Glomerular visceral epithelial cell (primary cell): ENCODE data around the gene OR2T6.
A peak's percentile ranks its signal among the peaks of the same experiment; 100 is the strongest.
"Not testable (repeated sequence)": the region's sequence is repeated elsewhere in the genome, so short reads cannot be mapped to it uniquely, and the experiment has no call there.

Source experiments
- DNase-seq: peaks from one replicate; pipeline ENCODE4 v3.0.0-alpha.2; 2016; ENCODE audit errors: extremely low spot score

OR2T6 gene

GRCh38 chr1:248375446-248375845 is at the start of gene OR2T6:
Gene OR2T6 (plus strand): TSS chr1:248375746. CDS start chr1:248387609, 11,863 bp downstream.
- DNase-seq, result no peak

DNA sequence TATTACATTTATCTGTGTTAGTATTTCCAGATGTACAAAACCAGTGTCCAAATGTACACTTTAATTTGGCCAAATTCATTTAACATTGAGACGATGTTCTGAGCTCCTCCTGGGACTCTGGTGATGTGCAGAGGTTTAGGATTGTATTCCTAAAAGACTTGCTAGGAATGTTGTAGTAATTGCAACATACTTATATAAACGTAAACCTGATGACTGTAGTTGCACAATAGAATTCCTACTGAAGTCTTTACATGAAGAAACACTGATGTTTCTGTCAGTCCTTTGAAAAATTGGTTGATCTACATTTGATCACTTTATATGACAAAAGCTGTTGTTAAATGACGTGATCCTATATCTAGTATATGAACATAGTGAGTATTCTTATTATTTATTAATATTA is 32.1 kb upstream of the OR2T6 start:
- DNase-seq, result no peak

GRCh38 chr1:248348475-248348874 is 27.1 kb upstream of the OR2T6 start, which contains the start of gene OR14C36:
Gene OR14C36 (plus strand): TSS chr1:248348775. CDS start chr1:248348775, 0 bp downstream.
- no peak for DNase-seq

- no peak for DNase-seq
Observed at GRCh38 chr1:248359415-248359814, 16.1 kb upstream of the OR2T6 start.

GRCh38 chr1:248361121-248361715 is 14.3 kb upstream of the OR2T6 start, which contains the start of gene OR2T4:
Gene OR2T4 (plus strand): TSS chr1:248361665. CDS start chr1:248361665, 0 bp downstream.
- DNase-seq, result no peak

- no peak for DNase-seq
Observed at GRCh38 chr1:248366609-248367008, 8.9 kb upstream of the OR2T6 start.

- DNase-seq, result no peak
Observed at GRCh38 chr1:248372394-248372793, 3.2 kb upstream of the OR2T6 start.

DNA sequence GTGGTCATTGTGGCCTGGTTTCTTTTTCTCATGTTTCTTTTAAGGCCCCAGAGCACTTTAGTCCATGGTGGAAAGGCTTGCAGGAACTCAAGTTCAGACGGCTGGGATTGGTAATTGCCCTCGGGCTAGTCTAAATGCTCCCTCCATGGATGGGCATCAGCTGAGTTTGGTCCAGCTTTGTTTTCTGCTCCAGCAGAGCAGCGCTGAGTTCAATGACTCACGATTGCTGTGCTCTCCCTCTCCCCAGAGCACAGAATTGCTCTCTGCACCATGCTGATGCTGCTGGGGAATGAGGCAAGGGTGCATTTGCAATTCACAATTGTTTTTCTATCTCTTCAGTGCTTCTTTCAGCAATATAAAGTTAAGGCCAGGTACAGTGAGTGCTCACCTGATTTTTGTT is 1.8 kb upstream of the OR2T6 start:
- no peak for DNase-seq

GRCh38 chr1:248376916-248377315 is 1.4 kb downstream of the OR2T6 start:
- no peak for DNase-seq

GRCh38 chr1:248380854-248381253 is 5.3 kb downstream of the OR2T6 start:
- DNase-seq, result no peak

GRCh38 chr1:248388426-248388825 is 12.9 kb downstream of the OR2T6 start:
- DNase-seq, result no peak

- no peak for DNase-seq
Observed at GRCh38 chr1:248393050-248393449, 17.5 kb downstream of the OR2T6 start.

DNA sequence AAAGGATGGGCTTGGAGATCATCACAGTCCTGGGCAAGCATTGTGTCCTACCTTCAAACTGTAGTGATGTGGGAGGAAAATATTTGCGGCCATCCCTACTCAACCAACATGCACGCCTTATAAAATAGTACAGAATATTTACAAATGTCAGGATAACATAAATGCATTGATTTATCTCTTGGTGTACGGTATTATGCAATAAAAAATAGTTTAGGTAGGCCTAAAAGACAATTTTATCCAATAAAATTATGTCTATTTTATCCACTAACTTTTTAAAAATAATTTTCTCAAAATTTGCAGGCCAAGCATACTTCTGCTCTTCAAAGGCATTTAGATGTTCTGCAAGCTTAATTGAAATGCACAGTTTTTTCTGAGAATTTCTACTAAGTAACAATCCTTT is 27.2 kb downstream of the OR2T6 start, which contains the start of gene OR2T1:
OR2T1 (plus strand) TSS at position 301 of the 400 bp plus-strand sequence. CDS start 3,100 bp downstream, outside the sequence.
- DNase-seq, result no peak

DNA sequence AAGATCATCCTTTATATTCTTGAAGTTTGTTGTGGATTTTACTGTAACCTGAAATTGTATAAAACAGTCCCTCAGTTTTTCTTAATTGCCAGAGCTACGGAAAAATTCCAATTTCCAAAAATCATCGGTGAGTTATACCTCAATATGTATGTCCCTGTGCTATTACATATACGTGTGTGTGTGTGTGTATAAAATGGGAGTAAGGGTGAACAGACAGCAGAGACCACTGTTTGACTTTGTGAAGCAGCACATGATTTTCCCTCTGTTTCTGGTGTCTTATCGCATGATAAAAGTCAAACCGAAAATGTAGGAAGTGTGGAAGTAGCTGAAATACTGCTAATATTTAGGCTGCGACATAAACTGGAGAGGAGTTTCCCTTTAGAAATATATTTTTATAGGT is 28.5 kb downstream of the OR2T6 start:
- DNase-seq, result no peak

- no peak for DNase-seq
Observed at GRCh38 chr1:248406721-248407692, 31.5 kb downstream of the OR2T6 start.

GRCh38 chr1:248416226-248416625 is 40.7 kb downstream of the OR2T6 start:
- no peak for DNase-seq

DNA sequence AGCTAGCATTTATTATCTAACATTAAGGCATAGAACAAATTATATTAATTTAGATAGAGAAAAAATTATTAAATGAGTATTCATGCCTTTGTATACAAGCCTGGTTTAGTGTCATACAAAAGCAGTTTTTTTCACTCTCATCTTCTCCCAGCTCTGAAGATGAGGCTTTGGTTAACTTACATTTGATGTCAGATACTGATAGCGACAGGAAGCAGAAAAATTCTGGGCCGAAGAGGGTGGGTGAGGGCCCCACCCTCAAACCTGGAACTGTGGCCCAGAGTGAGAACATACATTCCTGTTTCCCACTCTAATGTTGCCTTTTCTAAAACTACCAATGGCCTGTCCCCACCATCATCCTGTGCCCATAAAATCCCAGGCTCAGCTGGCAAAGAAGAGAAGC is 42.3 kb downstream of the OR2T6 start:
- DNase-seq, result no peak

- DNase-seq, result peak; percentile 1
Observed at GRCh38 chr1:248421384-248421783, 45.8 kb downstream of the OR2T6 start.

DNA sequence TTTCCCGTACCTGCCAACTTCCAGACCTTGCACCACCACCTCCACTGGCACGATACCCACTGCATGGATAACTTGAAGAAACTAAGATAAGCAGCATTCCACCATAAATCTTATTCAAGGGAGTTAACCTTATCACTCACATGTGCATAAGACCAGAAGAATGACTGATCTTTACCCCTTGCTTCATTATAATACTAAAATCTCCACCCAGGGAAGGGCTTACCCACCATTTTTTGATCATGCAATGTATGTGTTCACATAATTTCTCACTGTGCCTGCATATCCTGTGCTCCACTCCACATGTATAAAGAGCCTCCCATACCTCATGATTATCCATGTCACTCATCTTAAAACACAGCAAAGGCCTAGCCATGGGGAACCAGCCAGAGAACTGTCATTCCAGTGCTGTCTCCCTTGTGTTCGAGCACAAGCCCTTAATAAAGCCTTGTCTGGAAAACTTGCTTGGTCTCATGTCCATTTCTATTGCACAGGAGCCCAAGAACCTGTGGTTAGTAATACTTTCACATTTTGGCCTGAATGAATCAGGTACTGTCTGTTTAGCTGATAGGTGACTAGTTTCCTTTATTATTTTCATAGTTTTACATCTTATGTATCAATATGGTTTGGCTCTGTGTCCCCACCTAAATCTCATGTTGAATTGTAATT is 52.1 kb downstream of the OR2T6 start:
- not testable (repeated sequence) for DNase-seq

GRCh38 chr1:248428192-248428533 is 52.6 kb downstream of the OR2T6 start:
- not testable (repeated sequence) for DNase-seq

DNA sequence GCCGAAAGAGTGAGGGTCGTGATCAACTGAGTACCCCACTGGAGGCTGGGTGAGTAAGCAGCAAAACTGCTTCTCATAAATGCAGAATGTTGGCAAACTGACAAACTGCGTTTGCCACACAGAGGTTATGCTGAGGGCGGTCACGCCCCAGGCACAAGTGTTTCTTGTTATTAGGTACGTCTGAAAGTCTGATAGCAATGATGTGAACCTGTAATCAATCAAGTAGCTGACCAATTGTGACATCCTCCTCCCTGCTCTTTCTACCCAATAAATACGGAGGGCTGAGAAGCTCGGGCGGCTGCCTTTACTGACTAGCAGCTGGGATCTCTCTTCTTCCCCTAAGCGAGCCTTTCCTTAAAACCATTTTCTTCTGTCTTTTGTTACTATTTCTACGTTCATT is 56.1 kb downstream of the OR2T6 start:
- DNase-seq, result not testable (repeated sequence)

DNA sequence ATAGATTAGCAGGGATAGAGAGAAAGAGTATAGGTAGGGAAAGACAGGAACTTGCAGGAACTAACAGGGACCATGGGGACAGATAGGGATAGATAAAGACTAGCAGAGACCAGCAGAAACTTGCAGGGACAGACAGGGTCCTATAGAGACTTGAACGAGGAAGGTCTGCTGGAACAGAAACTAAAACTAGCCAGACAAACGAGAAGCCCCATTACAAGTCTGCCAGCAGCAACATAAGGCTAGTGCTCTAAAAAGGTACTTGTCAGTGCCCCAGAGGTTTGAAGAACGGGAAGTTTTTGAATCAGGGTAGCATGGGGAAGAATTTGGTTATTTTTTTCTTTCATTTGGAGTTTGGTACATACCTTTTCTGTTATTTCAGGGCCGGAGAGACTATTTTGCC is 56.7 kb downstream of the OR2T6 start:
- DNase-seq, result not testable (repeated sequence)
